ENCODE results near the gene ATP6V0A1.

ATP6V0A1 gene

DNA sequence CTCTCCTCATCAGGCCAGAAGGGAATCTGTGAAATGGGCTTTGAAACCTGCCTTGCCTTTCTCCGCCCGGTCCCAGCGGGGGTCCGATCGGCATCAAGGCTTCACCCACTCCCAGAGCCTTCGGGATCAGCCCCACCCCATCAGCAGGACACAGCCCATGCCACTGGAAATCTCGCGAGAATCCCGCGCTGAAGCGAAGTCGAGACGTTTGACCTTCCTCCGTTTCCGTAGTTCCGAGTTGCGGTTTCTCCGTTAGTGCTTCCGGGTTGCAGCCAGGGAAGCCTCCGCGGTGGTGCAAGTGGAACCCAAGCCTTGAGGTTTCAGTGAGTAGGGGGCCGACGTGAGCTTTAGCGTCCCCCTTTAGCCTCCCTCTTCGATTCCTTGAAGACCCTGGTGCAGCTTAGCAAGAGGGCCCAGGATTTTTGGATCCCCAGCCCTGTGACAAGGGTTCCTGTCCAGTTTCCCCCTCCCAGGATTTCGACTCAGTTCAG, 103.3 kb downstream of the ATP6V0A1 start, which contains the start of gene COASY:
Gene COASY, plus strand, starts transcription at position 252 of the 491 bp plus-strand sequence. CDS start 475 bp downstream, outside the sequence.
- peak; percentile 86 to 92 (median 89) for DNase-seq (ENCODE audit: low read depth in 3 of 3)

DNA sequence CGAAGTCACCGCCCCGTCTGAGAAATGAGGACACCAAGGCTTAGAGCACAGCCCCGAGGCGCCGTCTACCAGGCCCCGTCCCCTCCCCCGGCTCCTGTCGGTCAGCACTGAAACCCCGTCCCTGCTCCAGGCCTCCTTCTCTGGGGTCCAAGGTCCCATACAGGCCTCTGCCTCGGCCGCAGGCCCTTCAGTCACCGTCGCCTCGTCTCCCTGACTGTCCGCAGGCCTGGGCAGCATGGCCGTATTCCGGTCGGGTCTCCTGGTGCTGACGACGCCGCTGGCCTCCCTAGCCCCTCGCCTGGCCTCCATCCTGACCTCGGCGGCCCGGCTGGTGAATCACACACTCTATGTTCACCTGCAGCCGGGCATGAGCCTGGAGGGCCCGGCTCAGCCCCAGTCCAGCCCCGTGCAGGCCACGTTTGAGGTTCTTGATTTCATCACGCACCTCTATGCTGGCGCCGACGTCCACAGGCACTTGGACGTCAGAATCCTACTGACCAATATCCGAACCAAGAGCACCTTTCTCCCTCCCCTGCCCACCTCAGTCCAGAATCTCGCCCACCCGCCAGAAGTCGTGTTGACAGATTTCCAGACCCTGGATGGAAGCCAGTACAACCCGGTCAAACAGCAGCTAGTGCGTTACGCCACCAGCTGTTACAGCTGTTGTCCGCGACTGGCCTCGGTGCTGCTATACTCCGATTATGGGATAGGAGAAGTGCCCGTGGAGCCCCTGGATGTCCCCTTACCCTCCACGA, 103.9 kb downstream of the ATP6V0A1 start:
- no peak for DNase-seq (ENCODE audit: low read depth in 3 of 3)

DNA sequence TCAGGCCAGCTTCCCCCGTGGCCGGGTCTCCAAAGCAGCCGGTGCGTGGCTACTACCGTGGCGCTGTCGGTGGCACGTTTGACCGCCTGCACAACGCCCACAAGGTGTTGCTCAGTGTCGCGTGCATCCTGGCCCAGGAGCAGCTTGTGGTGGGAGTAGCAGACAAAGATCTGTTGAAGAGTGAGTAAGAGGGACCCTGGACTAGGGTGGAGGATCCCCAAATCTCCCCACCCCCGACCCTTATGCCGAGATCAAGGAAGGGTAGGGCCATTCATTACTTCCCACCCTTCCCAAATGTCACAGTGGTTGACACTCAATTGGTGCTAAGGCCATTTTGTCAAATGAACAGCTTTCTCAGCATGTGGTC, 104.4 kb downstream of the ATP6V0A1 start:
- DNase-seq (ENCODE audit: low read depth in 3 of 3) = no peak

DNA sequence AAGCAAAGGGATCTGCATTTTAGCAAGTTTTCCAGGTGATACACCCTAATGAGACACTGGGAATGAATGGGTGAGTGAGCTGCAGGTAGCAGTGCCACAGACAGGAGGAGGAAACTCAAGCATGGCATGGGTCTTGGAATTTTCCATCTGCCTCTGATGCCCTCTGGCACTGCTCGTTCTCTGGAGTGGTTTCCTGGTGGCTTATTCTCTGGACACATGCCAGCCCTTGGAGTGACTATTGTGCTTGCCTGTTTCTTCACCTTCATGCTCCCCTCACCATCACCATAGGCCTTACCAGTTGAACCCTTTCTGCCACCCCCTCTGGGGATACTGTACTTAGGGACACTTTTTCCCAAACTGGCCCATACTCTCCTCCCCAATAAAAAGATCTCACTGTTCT, 104.9 kb downstream of the ATP6V0A1 start:
- DNase-seq (ENCODE audit: low read depth in 3 of 3) = no peak

DNA sequence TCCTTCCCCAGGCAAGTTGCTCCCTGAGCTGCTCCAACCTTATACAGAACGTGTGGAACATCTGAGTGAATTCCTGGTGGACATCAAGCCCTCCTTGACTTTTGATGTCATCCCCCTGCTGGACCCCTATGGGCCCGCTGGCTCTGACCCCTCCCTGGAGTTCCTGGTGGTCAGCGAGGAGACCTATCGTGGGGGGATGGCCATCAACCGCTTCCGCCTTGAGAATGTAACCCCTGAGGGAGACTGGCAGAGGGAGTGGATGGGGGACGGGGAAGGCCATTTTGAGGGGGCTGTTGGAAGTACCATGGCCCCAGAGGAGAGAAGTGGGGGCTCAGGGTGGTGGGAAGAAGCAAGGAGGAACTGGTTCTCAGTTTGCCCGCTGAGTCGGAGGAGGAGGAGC, 105.3 kb downstream of the ATP6V0A1 start:
- no peak for DNase-seq (ENCODE audit: low read depth in 3 of 3)

DNA sequence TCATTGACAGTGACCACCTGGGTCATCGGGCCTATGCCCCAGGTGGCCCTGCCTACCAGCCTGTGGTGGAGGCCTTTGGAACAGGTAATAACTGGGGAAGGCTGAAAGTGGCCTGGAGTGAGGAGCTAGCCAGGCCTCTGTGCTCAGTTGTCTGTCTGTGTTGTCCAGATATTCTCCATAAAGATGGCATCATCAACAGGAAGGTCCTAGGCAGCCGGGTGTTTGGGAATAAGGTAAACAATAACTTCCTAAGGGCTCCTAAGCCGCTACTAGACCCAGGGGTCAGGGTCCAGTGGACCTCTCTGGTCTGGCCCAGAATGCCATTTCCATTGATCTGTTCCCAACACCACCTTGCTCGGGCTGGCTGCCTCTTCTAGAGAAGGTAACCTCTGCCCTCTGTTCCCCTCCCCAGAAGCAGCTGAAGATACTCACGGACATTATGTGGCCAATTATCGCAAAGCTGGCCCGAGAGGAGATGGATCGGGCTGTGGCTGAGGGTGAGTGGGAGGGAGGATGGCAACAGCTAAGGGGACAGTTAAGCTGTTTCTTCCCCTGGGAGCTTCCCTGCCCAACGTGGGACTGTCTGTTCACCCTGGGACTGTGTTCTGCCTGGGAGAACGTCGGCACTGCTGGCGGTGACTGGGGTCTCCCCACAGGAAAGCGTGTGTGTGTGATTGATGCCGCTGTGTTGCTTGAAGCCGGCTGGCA, 106.3 kb downstream of the ATP6V0A1 start:
- no peak for DNase-seq (ENCODE audit: low read depth in 3 of 3)

DNA sequence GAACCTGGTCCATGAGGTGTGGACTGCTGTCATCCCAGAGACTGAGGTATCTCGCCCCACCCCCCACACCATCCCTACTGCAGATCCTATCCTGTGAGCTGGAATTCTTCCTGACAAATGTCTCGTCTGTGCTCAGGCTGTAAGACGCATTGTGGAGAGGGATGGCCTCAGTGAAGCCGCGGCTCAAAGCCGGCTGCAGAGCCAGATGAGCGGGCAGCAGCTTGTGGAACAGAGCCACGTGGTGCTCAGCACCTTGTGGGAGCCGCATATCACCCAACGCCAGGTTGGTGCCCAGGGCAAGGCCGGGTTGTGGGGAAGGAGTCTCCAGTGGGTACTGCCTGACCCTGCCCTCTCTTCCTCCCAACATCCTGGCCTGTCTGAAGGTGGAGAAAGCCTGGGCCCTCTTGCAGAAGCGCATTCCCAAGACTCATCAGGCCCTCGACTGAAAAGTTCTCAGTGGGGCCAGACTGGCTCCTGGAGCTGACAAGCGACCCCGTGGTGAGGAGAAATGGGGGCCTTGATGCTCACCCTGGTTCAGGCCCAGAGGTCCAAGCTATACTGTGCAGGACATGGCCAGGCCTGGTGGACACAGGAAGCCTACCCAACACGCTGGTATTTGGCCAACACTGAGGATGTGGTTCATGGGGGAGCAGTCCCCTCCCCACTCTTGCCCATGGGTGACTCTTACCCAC, 107.0 kb downstream of the ATP6V0A1 start:
- no peak for DNase-seq (ENCODE audit: low read depth in 3 of 3)

DNA sequence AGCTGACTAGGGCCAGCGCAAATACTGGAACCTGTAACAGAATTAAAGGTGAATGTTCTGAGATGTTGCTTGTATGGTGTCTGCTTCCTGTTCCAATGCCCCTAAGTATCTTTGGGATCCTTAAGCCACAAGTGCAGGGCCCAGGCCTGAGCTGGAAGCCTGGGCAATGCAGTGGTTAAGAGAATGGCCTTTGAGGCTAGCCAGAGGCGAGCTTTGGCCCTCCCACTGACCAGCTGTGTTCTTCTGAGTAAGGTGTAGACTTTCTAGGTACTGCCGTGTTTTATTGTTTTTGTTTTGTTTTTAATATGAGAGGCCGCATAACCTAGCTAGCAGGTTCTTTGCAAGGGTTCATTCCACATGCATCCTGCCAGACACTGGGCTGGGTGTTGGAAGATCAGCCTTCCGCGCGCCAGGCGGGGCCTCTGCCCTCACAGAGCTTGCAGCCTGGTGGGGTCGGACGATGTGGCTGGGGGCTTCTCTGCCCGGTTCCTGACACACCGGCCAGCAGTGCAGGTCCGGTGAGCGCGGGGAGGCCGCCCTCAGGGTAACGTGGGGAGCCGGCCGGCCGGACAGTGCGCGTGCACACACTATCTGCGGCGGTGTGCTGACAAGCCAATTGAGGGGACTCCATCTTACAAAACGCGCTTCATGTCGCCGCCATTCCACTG, 107.7 kb downstream of the ATP6V0A1 start:
- no peak for DNase-seq (ENCODE audit: low read depth in 3 of 3)

DNA sequence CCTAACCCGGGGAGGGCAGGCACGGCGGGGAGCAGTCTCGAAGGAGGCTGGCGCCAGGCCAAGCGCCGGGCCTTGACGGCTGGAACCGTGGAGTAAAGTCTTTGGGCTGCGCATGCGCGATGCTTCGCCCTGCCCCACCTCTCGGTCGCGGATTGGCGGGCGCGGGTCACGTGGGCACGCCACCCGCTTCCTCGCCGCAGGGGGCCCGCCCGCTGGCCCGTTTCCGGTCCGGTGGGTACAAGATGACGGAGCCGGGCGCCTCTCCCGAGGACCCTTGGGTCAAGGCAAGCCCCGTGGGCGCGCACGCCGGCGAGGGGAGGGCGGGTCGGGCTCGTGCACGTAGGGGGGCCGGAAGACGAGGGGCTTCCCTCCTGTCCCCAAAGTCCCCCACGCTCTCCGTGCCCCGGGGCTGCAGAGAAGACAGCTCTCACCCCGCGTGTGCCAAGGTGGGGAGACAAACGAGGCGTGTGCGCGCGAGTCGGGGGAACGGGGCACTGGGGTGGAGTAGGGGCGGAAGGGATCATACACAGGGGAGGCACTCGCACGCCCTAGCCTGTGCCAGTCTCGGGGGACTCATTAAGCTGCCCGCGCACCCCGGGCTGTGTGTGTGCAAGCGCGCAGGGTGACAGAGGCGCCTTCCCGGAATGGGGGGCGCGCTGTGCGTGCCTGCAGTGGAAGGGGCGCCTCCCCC, 108.3 kb downstream of the ATP6V0A1 start, which contains the start of gene MLX:
Gene MLX, plus strand, starts transcription at position 218 of the 691 bp plus-strand sequence. Its CDS starts 25 bp downstream, at position 243.
- DNase-seq (ENCODE audit: low read depth in 3 of 3) = peak; percentile 81 to 91 (median 86)

DNA sequence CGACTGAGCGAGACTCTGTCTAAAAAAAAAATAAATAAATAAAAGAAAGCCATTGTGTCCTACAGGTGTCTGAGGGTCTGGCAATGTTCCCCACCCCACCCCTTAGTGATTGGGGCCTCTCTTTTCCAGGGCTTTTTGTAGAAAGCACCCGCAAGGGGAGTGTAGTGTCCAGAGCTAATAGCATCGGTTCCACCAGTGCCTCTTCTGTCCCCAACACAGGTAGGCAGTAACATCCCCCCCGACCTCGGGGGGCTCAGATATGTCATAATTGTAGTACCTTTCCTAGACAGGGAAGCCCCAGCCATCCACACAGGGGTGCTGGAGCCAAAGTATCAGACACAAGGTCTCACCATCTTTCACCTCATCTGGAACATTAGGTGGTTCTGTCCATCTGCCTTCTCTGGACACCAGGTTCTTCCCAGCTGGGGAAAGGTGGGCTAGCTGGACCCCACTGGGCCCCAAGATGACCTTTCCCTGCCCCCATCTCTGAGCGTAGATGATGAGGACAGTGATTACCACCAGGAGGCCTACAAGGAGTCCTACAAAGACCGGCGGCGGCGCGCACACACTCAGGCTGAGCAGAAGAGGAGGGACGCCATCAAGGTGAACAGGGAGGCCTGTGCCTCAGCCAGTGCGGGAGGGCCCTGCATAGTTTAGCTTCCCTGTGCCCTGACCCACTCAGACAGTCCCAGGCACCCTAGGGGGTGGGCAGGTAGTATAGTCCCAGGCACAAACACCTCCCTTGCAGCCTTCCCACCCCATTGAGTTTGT, 109.8 kb downstream of the ATP6V0A1 start:
- no peak for DNase-seq (ENCODE audit: low read depth in 3 of 3)

DNA sequence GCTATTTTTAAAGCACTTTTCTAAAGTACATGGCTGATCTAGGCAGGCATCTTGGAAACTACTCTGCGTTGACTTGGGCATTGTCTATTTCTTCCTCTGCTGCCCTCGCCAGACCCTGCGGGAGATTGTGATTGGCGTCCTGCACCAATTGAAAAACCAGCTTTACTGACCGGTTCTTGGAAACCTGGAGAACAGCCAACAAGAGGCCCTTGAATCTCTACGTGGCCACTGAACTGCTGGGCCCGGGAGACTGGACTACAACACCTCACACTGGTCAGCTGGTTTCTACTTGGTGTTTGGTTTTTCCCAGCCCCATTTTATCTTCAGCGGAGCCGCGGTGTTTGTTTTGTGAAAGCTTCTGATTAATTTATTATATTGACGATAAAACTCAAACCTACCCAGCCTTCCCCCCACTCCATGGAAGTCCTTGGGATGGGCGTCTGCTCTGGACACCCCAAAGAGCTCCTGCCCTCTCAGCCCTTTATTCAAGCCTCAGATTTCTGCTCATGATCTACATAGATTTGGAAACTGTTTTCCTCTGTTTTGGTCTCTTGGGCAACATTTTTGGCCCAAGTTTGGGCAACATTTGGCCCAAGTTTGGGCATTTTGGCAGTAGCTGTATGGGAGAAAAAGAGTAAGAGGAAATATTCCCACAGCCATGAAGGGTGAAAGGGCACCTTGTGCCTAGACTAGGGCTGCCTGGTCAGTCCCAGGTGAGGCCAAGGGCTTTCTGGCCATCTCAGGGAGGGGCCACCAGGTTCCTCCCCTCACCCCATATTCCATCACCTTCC, 113.0 kb downstream of the ATP6V0A1 start:
- no peak for DNase-seq (ENCODE audit: low read depth in 3 of 3)
